Activated T-cell treated with anti-CD3 and anti-CD28 coated beads, Interleukin-2, amount 50 U/mL, for 48 hours (primary cell): ENCODE data around the gene PHACTR4.
"Not testable (repeated sequence)": the region's sequence is repeated elsewhere in the genome, so short reads cannot be mapped to it uniquely, and the experiment has no call there.

ENCODE experiments used
- DNase-seq, 2 experiments: peaks; one replicate each; pipeline ENCODE4 v3.0.0-alpha.2; 2020

The PHACTR4 gene

DNA sequence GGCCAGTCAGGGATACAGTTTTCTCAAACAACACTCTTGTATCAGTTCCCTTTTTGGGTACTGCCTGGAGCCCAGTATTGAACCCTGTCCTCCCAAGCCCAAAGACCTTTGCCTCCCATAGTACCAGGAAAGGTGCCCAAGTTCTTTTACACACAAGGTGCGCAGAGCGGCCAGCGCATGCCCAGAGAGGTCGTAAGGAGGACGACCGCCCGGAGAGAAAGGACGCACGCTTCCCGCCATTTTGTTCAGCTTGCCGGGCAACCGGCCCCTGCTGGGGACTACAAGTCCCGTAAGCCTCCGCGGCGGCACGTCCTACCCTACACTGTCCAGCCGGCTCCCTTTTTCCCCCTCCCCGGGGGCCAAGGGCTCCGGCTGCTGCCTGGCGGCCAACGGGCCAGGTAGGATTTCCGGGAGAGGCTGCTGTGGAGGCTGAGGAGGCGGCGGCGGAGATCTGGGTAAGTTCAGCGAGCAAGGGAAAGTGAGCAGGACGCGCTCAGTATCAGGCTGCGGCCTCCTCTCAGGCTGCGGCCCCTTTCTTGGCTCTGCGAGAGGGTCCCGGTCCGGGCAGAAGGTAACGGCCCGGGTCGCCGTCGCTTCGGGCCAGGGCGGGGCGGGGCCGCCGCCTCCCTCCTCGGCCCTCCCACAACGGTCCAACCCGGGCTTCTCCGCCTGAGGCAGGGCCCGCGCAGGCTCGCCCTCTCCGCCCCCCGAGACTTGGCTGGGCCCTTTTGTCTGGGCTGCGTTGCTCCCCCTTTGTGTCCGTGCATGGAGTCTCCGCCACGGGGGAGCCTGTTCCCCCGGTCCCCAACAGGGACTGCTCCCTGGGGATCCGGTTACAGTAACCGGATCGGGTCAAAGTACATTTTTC lies at the start of gene PHACTR4:
Gene PHACTR4 (plus strand): TSS at position 370 of the 868 bp plus-strand sequence. CDS start 37,708 bp downstream, outside the sequence.
- DNase-seq, result peak; percentile 88 to 91

DNA sequence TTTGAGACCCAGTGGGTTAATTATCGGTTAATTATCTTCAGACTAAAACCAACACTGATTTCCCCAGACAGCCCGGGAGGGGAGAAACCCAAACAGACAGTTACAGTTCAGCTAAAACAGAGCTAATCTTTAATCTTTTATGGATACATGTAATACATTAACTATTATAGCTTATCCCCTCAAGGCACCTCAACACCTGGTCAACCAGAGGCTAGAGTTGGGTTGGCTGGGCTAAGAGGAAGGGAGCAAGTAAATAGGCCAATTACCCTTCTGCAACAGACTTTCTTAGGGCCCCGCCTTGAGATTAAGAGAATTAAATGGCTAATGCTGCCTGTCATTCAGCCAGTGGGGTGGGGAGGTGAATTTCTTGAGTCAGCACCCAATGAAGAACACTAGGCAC lies 47.3 kb upstream of the PHACTR4 start:
- DNase-seq, result no peak

DNA sequence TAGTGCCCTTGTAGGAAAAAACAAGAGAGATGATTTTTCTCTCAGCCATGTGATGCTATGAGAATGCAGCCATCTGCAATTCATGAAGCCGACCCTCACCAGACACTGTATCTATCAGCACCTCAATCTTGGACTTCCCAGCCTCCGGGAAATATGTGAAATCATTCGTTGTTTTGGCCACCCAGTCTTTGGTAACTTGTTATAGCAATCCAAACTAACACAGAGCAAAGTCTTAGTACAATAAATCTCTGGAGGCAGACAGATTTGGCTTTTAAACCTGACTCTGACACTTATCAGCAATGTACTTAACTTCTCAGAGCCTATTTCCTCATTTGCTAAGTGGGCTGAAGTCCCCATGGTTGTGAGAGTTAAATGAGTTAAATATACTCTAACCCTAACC lies 45.8 kb upstream of the PHACTR4 start:
- no peak for DNase-seq

DNA sequence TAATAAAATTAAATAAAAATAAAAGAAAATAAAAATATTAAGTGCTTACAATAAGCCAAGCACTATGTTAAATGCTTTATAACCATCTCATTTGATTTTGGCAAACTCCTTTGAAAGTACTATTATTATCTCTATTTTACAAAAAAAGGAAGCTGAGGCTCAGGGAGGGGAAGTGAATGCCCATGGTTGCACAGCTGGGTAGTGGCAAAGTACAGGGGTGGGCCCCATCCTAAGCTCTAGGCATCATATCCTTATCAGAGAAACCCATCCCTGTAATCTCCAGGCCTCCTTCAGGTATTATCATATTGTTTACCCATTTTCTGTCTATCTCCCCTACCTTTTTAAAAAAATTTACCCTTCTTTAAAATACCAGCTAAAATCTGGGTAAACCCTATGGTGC lies 43.0 kb upstream of the PHACTR4 start:
- DNase-seq, result no peak

- no peak for DNase-seq
These were observed 42.6 kb upstream of the PHACTR4 start for GRCh38 chr1:28326984-28327383.

DNA sequence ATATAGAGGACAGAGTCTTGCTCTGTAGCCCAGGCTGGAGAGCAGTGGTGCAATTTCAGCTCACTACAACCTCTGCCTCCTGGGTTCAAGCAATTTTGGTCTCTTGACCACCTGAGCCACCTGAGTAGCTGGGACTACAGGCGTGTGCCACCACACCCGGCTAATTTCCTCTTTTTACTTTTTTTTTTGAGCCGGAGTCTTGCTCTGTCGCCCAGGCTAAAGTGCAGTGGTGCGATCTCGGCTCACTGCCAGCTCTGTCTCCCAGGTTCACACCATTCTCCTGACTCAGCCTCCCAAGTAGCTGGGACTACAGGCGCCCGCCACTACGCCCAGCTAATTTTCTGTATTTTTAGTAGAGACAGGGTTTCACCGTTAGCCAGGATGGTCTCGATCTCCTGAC lies 42.1 kb upstream of the PHACTR4 start:
- not testable (repeated sequence) for DNase-seq

GRCh38 chr1:28328228-28328648 lies 41.3 kb upstream of the PHACTR4 start:
- no peak for DNase-seq

GRCh38 chr1:28329395-28330153 lies 40.0 kb upstream of the PHACTR4 start:
- peak in 1 of 2 experiments; percentile 61 for DNase-seq

DNA sequence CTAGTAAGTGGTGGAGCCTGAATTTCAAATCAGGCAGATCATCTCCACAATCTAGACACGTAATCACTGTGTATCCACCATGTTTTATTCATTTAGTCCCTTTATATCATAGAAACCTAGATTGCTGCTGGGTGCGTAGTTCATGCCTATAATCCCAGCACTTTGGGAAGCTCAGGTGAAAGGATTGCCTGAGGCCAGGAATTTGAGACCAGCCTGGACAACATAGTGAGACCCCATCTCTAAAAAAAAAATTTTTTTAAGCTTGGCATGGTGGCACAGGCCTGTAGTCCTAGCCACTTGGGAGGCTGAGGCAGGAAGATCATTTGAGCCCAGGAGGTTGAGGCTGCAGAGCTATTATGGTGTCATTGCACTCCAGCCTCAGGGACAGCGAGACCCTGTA lies 30.6 kb upstream of the PHACTR4 start:
- no peak for DNase-seq

- DNase-seq, result no peak
These were observed 30.0 kb upstream of the PHACTR4 start for GRCh38 chr1:28339551-28339950.

GRCh38 chr1:28340221-28340974 lies 29.1 kb upstream of the PHACTR4 start:
- DNase-seq, result no peak

DNA sequence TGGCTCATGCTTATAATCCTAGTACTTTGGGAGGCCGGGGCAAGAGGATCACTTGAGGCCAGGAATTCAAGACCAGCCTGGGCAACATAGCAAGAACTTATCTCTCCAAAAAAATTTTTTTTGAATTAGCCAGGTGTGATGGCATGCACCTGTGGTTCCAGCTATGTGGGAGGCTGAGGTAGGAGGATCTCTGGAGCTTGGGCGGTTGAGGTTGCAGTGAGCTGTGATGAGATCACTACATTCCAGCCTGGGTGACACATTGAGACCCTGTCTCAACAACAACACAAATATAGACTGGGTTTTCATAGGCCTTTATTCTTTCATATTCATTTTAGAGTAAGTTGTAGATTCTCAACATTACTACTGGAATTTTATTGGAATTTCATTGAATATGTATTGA lies 27.9 kb upstream of the PHACTR4 start:
- no peak for DNase-seq

DNA sequence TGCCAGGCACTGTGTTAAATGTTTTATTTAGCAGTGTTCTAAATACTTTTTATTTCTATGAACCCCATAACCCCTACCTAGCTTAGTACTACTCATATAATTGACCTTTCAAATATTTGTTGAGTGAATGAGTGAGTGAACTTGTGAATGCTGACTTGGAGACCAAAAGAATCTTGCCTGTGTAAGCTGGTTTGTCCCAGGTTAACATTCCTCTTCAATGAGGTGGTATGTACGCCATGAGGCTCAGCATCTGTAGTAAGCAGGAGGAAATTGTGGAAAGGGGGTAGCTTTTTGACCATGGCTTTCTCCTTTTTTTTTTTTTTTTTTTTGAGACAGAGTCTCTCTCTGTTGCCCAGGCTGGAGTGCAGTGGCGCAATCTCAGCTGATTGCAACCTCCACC lies 26.1 kb upstream of the PHACTR4 start:
- no peak for DNase-seq

- not testable (repeated sequence) for DNase-seq
These were observed 16.2 kb upstream of the PHACTR4 start for GRCh38 chr1:28353248-28353810.

GRCh38 chr1:28354121-28354520 lies 15.4 kb upstream of the PHACTR4 start:
- DNase-seq, result no peak

DNA sequence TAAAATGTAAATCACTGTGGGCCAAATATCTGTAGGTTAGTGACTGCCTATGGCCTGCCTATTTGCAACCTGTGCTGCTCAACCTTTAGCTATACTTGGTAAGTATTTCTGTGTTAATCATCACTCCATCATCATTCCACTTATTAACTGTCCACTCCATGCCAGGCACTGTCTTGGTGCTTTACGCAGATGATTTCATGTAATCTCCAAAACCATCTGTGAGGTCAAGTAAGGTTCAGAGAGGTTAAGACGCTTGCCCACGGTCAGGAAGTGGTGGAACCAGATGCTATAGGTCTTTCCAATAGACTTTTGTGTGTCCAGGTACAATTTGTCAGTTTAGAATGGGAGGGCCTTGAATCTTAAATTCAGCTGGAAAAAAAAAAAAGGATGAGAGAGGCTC lies 10.8 kb upstream of the PHACTR4 start:
- no peak for DNase-seq

- peak; percentile 78 to 81 for DNase-seq
These were observed 9.8 kb upstream of the PHACTR4 start for GRCh38 chr1:28359592-28360239.

GRCh38 chr1:28364888-28365287 lies 4.7 kb upstream of the PHACTR4 start:
- no peak for DNase-seq

DNA sequence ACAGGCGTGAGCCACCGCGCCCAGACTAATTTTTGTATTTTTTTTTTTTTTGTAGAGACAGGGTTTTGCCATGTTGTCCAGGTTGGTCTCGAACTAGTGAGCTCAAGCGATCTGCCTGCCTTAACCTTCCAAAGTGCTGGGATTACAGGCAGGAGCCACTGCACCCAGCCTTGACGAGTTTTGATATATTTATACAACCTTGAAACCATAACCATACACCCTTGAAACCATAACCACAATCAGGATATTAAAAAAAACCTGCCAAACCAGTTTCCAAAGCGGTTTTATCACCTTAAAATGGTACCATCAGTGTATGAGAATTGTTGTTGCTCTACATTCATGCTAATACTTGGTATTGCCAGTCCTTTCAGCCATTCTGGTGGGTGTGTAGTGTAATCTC lies 3.7 kb upstream of the PHACTR4 start:
- no peak for DNase-seq

GRCh38 chr1:28368608-28369007 lies 932 bp upstream of the PHACTR4 start:
- DNase-seq, result not testable (repeated sequence)

- DNase-seq, result no peak
These were observed 884 bp downstream of the PHACTR4 start for GRCh38 chr1:28370239-28371009.

- no peak for DNase-seq
These were observed 1.5 kb downstream of the PHACTR4 start for GRCh38 chr1:28371010-28371377.
